ENCODE results near the gene FAM98C. TPM values are rescaled to one million over a fixed set of nuclear protein-coding genes. Genes with fewer than 3 reads are reported as not detected.
A peak's percentile ranks its signal among the peaks of the same experiment; 100 is the strongest.

FAM98C gene
- polyA plus RNA-seq, 3 donors, result 10.6 to 13.4 (median 11.9) TPM

- no peak for DNase-seq (ENCODE audit: low read depth in 3 of 3, low spot score in 2 of 3)
Observed at GRCh38 chr19:38376576-38376975, 26.3 kb upstream of the FAM98C start.

DNA sequence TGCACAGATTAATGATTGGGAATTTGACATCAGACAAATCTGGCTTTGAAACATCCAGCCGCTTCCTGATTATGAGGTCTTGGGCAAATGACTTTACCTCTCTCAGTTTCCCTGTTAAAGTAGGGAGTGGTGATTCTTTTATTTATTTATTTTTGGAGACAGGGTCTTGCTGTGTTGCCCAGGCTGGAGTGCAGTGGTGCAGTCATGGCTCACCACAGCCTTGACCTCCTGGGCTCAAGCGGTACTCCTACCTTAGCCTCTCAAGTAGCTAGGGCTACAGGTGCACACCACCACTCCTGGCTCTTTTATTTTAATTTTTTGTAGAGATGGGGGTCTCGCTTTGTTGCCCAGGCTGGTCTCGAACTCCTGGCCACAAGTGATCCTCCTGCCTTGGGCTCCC lies 25.8 kb upstream of the FAM98C start:
- no peak for DNase-seq (ENCODE audit: low read depth in 3 of 3, low spot score in 2 of 3)

DNA sequence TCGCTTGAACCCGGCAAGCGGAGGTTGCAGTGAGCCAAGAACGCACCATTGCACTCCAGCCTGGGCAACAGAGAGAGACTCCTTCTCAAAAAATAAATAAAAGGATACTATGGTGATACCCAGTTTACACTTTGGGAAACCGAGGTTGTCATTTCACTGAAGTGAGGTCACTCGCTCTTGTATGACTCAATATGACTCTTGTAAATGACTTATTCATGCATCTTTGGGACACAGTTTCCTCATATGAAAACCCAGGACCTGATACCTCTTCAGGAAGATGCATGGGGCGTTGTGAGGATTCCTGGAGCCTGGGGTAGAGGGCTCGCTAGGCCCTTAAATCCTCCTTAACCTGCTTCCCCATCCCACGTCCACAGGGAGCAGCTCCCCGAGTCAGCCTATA lies 24.0 kb upstream of the FAM98C start:
- DNase-seq (ENCODE audit: low read depth in 3 of 3, low spot score in 2 of 3), result no peak

- no peak for DNase-seq (ENCODE audit: low read depth in 3 of 3, low spot score in 2 of 3)
Observed at GRCh38 chr19:38381138-38381537, 21.8 kb upstream of the FAM98C start.

DNA sequence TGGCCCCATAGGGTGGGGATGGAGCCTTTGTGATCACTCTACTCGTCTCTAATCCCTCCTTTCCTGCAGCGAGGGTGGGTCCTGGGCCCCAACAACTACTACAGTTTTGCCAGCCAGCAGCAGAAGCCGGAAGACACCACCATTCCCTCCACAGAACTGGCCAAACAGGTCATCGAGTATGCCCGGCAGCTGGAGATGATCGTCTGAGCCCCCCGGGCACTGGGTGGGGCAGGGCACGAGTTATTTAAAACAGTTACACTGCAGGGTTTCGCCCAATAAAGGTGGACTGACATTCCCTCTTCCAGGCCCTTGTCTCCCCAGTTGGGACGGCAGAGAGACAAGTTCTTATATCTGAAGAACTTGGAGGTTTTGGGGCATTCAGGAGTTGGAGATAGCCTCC lies 19.7 kb upstream of the FAM98C start:
- no peak for DNase-seq (ENCODE audit: low read depth in 3 of 3, low spot score in 2 of 3)

- no peak for DNase-seq (ENCODE audit: low read depth in 3 of 3, low spot score in 2 of 3)
Observed at GRCh38 chr19:38383743-38384142, 19.1 kb upstream of the FAM98C start.

DNA sequence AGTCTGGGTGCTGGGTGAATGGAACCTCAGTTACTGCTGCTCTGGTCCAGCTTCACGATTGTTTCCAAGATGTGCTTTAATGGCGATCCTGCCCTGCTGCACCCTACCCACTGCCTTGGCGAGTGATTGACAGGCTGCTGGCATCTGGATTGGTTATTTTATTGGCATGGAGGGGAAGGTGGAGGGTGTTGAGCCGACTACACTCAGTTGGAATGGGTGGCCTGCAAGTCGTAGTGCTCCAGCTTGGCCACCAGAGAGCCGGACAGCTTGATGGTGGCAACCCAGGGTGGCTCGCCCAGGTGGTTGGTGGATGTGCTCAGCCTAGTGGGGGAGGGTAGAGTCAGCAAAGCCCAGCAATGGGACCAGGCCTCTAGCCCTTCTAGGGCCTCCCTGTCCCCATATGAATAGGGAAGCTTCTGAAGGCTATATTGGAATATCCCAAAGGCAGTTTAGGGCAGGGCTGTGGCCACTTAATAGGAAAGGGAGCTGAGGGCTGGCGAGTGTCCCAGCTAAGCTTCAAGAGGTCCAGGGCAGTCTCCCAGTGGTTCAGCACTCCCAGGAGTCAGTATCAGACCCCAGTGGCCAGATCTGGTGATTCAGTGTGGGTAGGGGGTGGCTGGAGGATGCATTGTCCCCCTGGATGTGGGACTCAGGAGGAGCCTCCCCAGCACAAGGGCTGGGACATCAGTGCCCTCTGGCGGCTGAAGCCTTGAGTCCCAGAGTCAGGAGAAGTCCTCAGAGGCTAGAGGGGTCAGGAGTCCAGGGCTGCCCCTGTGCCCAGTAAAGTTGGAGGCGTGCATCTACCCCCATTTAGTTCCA lies 18.5 kb upstream of the FAM98C start:
- DNase-seq (ENCODE audit: low read depth in 3 of 3, low spot score in 2 of 3), result no peak

GRCh38 chr19:38385057-38385803 lies 17.7 kb upstream of the FAM98C start:
- DNase-seq (ENCODE audit: low read depth in 3 of 3, low spot score in 2 of 3), result no peak

- DNase-seq (ENCODE audit: low read depth in 3 of 3, low spot score in 2 of 3), result no peak
Observed at GRCh38 chr19:38385804-38386257, 17.1 kb upstream of the FAM98C start.

- DNase-seq (ENCODE audit: low read depth in 3 of 3, low spot score in 2 of 3), result no peak
Observed at GRCh38 chr19:38386300-38386970, 16.5 kb upstream of the FAM98C start.

DNA sequence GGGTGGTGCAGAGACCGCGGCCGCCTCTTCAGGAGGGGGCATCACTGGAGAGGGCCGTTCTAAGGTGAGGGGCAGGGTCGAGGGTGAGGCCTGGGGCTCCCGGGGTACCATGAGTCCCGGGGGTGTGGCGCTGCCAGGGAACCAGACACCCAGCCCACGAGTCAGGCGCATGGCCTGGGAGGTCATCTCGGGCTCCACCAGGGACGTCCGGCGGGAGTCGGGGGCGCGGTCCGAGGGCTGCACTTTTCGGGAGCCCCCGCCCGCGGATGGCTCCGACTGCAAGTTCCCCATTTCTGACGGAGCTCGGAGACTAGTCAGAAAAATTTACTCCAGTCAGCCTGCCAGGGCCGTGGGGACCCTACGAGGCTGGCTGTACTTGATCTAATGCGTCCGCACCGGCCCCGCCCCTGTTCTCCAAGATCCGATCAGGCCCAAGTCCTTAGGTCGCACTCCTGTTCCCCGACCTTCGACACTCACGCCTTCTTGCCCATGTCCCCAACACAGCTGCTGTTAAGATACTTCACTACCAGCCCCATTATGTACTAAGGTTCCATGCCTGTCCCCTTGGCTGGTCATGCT lies 15.8 kb upstream of the FAM98C start:
- no peak for DNase-seq (ENCODE audit: low read depth in 3 of 3, low spot score in 2 of 3)

DNA sequence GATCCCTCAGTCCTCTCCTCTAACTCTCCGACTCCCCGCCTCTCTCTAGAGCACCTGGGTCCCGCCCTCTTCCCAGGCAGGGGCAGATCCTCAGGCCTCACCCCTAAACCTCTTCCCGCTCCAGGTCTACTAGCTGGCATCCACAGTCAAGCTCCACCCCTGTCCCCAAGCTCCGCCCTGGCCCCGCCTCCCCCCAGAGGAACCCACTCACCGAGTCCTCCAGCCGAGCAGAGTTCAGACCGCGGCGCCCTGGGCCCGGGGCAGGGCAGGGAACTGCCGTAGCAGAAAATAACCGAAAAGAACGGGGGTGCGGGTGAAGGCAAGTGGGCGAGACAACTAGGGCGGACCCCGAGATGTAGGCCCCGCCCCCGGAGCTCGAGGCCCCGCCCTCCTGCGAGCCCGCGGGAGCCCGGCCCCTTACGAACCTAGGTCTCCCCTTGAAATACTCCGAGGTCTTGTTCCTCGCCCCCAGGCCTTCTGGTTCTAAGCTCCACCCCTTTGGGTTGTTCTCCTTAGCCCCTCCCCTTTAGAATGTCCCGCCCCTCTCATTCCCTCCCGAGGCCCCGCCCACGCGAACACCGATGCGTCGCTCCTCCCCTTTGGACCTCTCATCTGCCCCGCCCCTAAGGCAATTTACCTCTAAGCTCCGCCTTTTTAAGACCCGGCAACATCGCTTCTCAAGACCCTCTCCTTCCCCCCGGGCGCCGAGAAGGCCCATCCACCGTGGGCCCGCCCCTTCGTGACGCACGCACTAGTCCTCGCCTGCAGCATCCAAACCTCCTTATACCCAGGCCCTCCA lies 15.1 kb upstream of the FAM98C start, which contains the start of gene GGN:
Gene GGN, minus strand, starts transcription at position 485 of the 799 bp plus-strand sequence. CDS start 773 bp downstream, outside the sequence.
- peak in 1 of 3 donors; percentile 65 for DNase-seq (ENCODE audit: low read depth in 3 of 3, low spot score in 2 of 3)

GRCh38 chr19:38388349-38389100 lies 14.4 kb upstream of the FAM98C start, which contains the start of gene SPRED3:
SPRED3 (plus strand) TSS chr19:38388697; CDS start chr19:38390303, 1,606 bp downstream.
- DNase-seq (ENCODE audit: low read depth in 3 of 3, low spot score in 2 of 3), result no peak

DNA sequence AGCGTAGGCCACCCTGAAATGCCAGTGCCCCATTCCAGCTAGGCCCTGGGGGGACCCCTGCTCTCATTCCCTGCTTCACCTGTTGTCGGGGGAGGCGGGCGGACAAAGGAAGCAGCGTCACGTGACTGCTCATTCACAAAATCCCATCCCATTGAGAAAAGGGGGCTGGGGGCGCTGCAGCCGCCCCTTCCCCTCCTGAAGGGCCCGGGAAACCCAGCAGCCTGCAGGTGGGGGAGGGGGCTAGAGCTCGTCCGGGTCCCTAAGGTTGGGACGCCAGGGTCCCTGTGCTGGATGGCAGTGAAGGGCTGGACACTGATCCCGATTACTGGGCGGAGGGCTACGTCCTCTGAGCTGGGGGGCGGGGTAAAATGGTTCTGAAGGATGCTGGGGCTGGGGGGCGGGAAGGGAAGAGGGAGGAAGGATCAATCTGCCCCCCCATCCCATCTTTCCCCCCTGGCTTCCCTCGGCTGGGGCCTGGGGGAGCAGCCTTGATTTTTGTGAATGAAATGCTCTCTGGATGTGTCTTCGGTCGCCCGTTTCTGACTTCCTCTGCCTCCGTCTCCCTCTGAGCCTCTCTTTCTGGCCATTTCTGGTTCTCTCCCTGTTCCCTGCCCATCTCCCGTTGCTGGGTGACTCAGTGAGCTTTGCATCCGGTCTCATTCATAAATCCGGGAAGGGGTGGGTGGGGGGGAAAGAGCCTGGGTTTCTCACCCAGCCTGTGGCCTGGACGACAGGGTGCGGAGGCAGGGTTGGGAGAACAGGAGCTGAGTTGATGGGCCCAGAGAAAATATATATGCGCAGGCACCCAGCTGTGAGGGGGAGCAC lies 13.6 kb upstream of the FAM98C start:
- DNase-seq (ENCODE audit: low read depth in 3 of 3, low spot score in 2 of 3), result no peak

- no peak for DNase-seq (ENCODE audit: low read depth in 3 of 3, low spot score in 2 of 3)
Observed at GRCh38 chr19:38389957-38390924, 12.7 kb upstream of the FAM98C start.

DNA sequence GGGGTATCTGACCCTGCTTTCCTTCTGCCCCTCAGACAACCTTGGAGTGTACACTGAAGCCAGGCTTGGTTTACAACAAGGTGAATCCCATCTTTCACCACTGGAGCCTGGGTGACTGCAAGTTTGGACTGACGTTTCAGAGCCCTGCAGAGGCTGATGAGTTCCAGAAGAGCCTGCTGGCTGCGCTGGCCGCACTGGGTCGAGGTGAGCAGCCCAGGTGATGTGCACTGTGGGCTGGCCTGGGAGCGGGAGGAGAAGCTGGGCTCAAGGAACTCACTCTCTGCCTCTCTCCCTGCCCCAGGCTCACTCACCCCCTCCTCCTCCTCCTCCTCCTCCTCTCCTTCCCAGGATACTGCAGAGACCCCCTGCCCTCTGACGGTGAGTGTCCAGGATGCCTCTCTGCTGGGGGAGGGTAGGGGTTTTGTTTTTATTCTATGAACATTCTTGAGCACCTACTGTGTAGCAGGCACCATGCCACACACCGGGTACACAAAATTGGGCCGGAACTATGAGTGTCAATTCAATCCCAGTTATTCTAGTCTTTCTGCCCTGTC lies 10.9 kb upstream of the FAM98C start:
- no peak for DNase-seq (ENCODE audit: low read depth in 3 of 3, low spot score in 2 of 3)
